Measurements from ENCODE around the gene STYX. TPM values are rescaled to one million over a fixed set of nuclear protein-coding genes. Genes with fewer than 3 reads are reported as not detected.
"Not testable (repeated sequence)": the region's sequence is repeated elsewhere in the genome, so short reads cannot be mapped to it uniquely, and the experiment has no call there.

STYX gene
- total RNA-seq, 1 donor from 2014 or later: 19.7 TPM

DNA sequence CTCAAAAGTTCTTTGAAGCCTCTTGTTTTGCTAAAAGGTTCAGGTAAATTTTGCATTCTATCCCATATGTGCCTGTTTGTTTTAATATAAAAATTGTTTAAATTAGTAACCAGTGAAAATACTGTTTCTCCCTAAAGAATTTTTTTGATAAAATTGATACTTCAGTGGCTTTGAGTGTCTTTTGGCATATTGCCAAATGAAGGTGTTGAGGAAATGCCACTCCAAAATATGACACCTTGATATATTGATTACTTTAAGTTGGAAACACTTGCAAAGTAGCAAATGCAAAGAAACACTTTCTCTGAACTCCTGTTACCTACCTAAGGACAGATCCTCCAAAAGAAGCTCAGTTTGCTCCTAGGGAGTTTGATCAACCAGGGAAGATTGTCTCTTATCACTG, 8.4 kb downstream of the STYX start:
- peaks cover 37% of the 10 kb centered on the region for H3K4me1 Mint-ChIP-seq
- H3K9me3 Mint-ChIP-seq: no peaks in the 10 kb centered on the region
- intact Hi-C loops (cut with micrococcal nuclease): no loop called here
- no peak for DNase-seq
- H3K36me3 Mint-ChIP-seq (ENCODE audit: low read depth): peaks cover 26% of the 10 kb centered on the region
- no peak overlapping the region for H3K27ac Mint-ChIP-seq
- H3K27me3 Mint-ChIP-seq: no peaks in the 10 kb centered on the region
- H3K4me3 Mint-ChIP-seq: no peak overlapping the region

- Mint-ChIP-seq H3K9me3 (no peaks in the 10 kb centered on the region), H3K27me3 (no peaks in the 10 kb centered on the region), H3K27ac (peak overlapping the region; percentile 5), H3K36me3 (ENCODE audit: low read depth) (peaks cover 19% of the 10 kb centered on the region), H3K4me3 (no peak overlapping the region), H3K4me1 (peaks cover 36% of the 10 kb centered on the region)
- DNase-seq: no peak
- intact Hi-C loops (cut with micrococcal nuclease): no loop called here
These were observed 10.8 kb downstream of the STYX start for GRCh38 chr14:52740751-52741150.

- peak overlapping the region; percentile 91 for H3K27ac Mint-ChIP-seq
- H3K36me3 Mint-ChIP-seq (ENCODE audit: low read depth): peaks cover 21% of the 10 kb centered on the region
- intact Hi-C loops (cut with micrococcal nuclease): loop anchor here (1.0 kb wide), 1 partner anchor 12 kb away; the partner anchor contains the start of gene STYX
- peak overlapping the region; percentile 75 for H3K4me3 Mint-ChIP-seq
- no peaks in the 10 kb centered on the region for H3K9me3 Mint-ChIP-seq
- peaks cover 31% of the 10 kb centered on the region for H3K4me1 Mint-ChIP-seq
- DNase-seq: no peak
- no peaks in the 10 kb centered on the region for H3K27me3 Mint-ChIP-seq
These were observed 11.9 kb downstream of the STYX start for GRCh38 chr14:52741865-52742264.

DNA sequence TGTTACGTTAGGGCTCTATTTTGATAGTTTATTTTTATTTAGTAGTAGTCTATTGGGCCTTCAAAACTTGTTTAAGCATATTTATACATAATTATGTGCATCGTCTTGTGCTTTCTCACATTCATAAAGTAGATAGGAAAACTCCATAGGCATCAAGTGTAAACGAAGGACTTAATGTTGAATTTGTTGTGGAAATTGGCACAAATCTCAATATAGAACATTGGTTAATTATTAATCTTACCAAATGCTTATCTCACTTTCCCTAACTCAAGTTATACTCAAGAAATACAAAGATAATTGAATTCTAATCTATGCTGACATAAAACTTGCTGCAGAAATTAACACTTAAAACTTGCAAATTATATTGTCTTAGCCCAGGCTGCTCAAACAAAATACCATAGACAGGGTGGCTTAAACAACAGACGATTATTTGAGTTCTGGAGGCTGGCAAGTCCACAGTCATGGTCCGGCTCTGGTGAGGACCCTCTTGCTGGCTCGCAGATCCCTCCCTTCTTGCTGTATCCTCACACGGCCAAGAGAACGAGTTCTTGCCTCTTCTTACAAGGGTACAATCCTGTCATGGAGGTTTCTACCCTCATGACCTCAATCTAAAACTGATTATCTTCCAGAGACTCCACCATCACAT, 18.8 kb downstream of the STYX start:
- H3K27me3 Mint-ChIP-seq: no peaks in the 10 kb centered on the region

GRCh38 chr14:52755607-52756316, 25.8 kb downstream of the STYX start:
- H3K4me3 Mint-ChIP-seq: no peak overlapping the region
- H3K9me3 Mint-ChIP-seq: no peaks in the 10 kb centered on the region
- H3K27ac Mint-ChIP-seq: no peak overlapping the region
- no peaks in the 10 kb centered on the region for H3K27me3 Mint-ChIP-seq
- H3K36me3 Mint-ChIP-seq (ENCODE audit: low read depth): peaks cover 19% of the 10 kb centered on the region
- H3K4me1 Mint-ChIP-seq: no peaks in the 10 kb centered on the region
- intact Hi-C loops (cut with micrococcal nuclease): no loop called here
- DNase-seq: no peak

More for the DNA sequence above, 18.8 kb downstream of the STYX start:
- DNase-seq: no peak
- Mint-ChIP-seq H3K4me3 (no peak overlapping the region), H3K4me1 (peaks cover 7% of the 10 kb centered on the region), H3K27ac (no peak overlapping the region), H3K9me3 (no peaks in the 10 kb centered on the region), H3K36me3 (ENCODE audit: low read depth) (peaks cover 41% of the 10 kb centered on the region)
- intact Hi-C loops (cut with micrococcal nuclease): no loop called here

DNA sequence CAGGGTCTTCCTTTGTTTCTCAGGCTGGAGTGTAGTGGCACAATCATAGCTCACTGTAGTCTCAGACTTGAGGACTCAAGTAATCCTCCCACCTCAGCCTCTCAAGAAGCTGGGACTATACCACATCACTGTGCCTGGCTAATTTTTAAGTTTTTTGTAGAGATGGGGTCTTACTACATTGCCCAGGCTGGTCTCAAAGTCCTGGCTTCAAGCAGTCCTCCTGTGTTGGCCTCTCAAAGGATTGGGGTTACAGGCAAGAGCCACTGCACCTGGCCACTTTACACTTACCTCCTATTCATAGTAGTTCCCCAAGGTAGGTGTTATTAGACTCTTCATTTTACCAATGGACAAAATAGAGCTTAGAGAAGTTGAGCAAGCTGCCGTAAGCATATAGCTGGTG, 29.2 kb downstream of the STYX start:
- H3K4me1 Mint-ChIP-seq: peaks cover 3% of the 10 kb centered on the region
- no peak for DNase-seq
- no peak overlapping the region for H3K27ac Mint-ChIP-seq
- H3K27me3 Mint-ChIP-seq: no peaks in the 10 kb centered on the region
- intact Hi-C loops (cut with micrococcal nuclease): no loop called here
- peaks cover 30% of the 10 kb centered on the region for H3K36me3 Mint-ChIP-seq (ENCODE audit: low read depth)
- H3K9me3 Mint-ChIP-seq: no peaks in the 10 kb centered on the region
- no peak overlapping the region for H3K4me3 Mint-ChIP-seq

- H3K27me3 Mint-ChIP-seq; H3K9me3 Mint-ChIP-seq; intact Hi-C loops (cut with micrococcal nuclease); H3K4me1 Mint-ChIP-seq; DNase-seq; H3K27ac Mint-ChIP-seq; H3K4me3 Mint-ChIP-seq: not testable (repeated sequence)
- peaks cover 40% of the 10 kb centered on the region for H3K36me3 Mint-ChIP-seq (ENCODE audit: low read depth)
These were observed 33.0 kb downstream of the STYX start for GRCh38 chr14:52762923-52763322.

DNA sequence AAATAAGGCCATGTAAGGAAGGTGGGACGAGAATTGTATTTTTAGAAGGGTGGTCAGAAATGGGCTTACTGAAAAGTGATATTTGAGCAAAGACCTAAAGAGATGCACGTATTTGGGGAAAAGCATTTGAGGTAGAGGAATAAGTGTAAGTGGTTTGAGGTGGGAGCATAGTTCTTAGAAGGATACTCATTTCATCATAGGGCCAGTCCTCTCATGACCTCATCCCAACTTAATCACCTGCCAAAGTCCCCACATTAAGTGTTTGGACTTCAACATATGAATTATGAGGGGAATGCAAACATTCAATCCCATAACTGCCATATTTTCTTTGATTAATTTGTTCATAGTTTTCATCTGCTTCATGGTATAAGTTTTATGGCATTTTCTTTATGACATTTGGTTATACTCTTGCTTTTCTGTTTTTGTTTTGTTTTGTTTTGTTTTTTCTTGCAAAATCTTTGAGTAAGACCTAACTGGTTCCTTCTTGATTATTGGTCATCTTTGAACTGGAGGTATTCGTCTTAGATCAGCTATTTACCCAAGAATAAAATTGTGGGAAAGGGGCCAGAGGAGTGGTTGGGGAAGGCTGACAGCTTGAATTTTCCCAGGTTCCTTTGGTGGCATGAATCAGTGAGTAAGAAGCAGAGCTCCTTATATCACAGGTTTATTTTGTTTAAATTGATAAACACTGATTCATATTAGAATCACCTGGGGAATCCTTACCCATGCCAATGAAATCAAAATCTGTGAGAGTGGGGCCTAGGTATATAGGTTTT, 37.3 kb downstream of the STYX start:
- H3K9me3 Mint-ChIP-seq: no peaks in the 10 kb centered on the region
- no peak overlapping the region for H3K4me3 Mint-ChIP-seq
- H3K36me3 Mint-ChIP-seq (ENCODE audit: low read depth): peaks cover 44% of the 10 kb centered on the region
- H3K27me3 Mint-ChIP-seq: no peaks in the 10 kb centered on the region
- H3K4me1 Mint-ChIP-seq: peaks cover 13% of the 10 kb centered on the region
- DNase-seq: no peak
- intact Hi-C loops (cut with micrococcal nuclease): no loop called here
- no peak overlapping the region for H3K27ac Mint-ChIP-seq

- Mint-ChIP-seq H3K9me3 (no peaks in the 10 kb centered on the region), H3K4me3 (no peak overlapping the region), H3K27ac (peak overlapping the region; percentile 59), H3K4me1 (peaks cover 10% of the 10 kb centered on the region), H3K36me3 (ENCODE audit: low read depth) (peaks cover 40% of the 10 kb centered on the region), H3K27me3 (no peaks in the 10 kb centered on the region)
- intact Hi-C loops (cut with micrococcal nuclease): no loop called here
- no peak for DNase-seq
These were observed 39.9 kb downstream of the STYX start for GRCh38 chr14:52769887-52770286.

GRCh38 chr14:52776816-52777215, 46.9 kb downstream of the STYX start:
- Mint-ChIP-seq H3K4me1 (no peaks in the 10 kb centered on the region), H3K27ac (no peak overlapping the region), H3K4me3 (no peak overlapping the region), H3K27me3 (no peaks in the 10 kb centered on the region), H3K9me3 (no peaks in the 10 kb centered on the region), H3K36me3 (ENCODE audit: low read depth) (peaks cover 28% of the 10 kb centered on the region)
- intact Hi-C loops (cut with micrococcal nuclease): no loop called here
- DNase-seq: no peak

- no peak overlapping the region for H3K4me3 Mint-ChIP-seq
- no peak overlapping the region for H3K27ac Mint-ChIP-seq
- intact Hi-C loops (cut with micrococcal nuclease): no loop called here
- no peaks in the 10 kb centered on the region for H3K4me1 Mint-ChIP-seq
- H3K27me3 Mint-ChIP-seq: no peaks in the 10 kb centered on the region
- no peaks in the 10 kb centered on the region for H3K9me3 Mint-ChIP-seq
- peaks cover 26% of the 10 kb centered on the region for H3K36me3 Mint-ChIP-seq (ENCODE audit: low read depth)
- DNase-seq: no peak
These were observed 48.7 kb downstream of the STYX start for GRCh38 chr14:52778702-52779101.

DNA sequence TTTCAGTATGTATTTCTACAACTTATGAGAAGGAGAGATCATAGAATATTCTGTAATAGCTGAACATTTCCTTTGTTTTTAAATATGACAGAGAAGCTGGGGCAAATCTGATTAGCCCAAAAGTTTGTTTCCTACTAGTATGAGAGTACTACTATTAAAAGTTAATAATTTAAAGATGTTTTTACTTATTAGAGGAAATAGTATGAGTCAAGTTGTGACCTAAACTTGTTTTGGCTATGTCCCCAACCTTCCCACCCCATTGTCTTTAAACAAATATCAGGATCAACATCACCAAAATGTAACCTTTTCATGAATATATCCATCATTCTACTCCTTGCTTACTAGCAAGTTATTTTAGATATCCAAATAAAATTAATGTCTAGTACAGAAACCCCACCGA, 50.9 kb downstream of the STYX start:
- Mint-ChIP-seq H3K4me3 (no peak overlapping the region), H3K27me3 (no peaks in the 10 kb centered on the region), H3K27ac (no peak overlapping the region), H3K4me1 (no peaks in the 10 kb centered on the region), H3K9me3 (no peaks in the 10 kb centered on the region), H3K36me3 (ENCODE audit: low read depth) (peaks cover 16% of the 10 kb centered on the region)
- intact Hi-C loops (cut with micrococcal nuclease): no loop called here
- DNase-seq: no peak

- Mint-ChIP-seq H3K27ac (no peak overlapping the region), H3K36me3 (ENCODE audit: low read depth) (peaks cover 16% of the 10 kb centered on the region), H3K27me3 (no peaks in the 10 kb centered on the region), H3K4me3 (no peak overlapping the region), H3K4me1 (no peaks in the 10 kb centered on the region), H3K9me3 (no peaks in the 10 kb centered on the region)
- DNase-seq: no peak
- intact Hi-C loops (cut with micrococcal nuclease): no loop called here
These were observed 51.7 kb downstream of the STYX start for GRCh38 chr14:52781629-52782028.

GRCh38 chr14:52783206-52783605, 53.2 kb downstream of the STYX start:
- Mint-ChIP-seq H3K4me1 (peaks cover 5% of the 10 kb centered on the region), H3K36me3 (ENCODE audit: low read depth) (peaks cover 19% of the 10 kb centered on the region), H3K27ac (no peak overlapping the region), H3K9me3 (no peaks in the 10 kb centered on the region), H3K4me3 (no peak overlapping the region), H3K27me3 (no peaks in the 10 kb centered on the region)
- no peak for DNase-seq
- intact Hi-C loops (cut with micrococcal nuclease): no loop called here
